K562 (cell line): ENCODE measurements around the gene GLIS1. TPM values are rescaled to one million over a fixed set of nuclear protein-coding genes. Genes with fewer than 3 reads are reported as not detected.

Source experiments
- BCLAF1 ChIP-seq, 2 experiments: fragments of 450-650 bp in 1 of 2; IDR thresholded peaks; 2 replicates each; pipeline ENCODE4 v1.6.1; 2011 to 2017; ENCODE audit warnings: low read depth in 2 of 2, antibody characterized with exemption in 1 of 2, borderline replicate concordance in 1 of 2, low read length in 1 of 2, mild to moderate bottlenecking in 1 of 2, mixed read lengths in 1 of 2; ENCODE audit not compliant: control insufficient read depth in 1 of 2
- ZNF324 ChIP-seq: fragments of 250-450 bp; sonication (Bioruptor Pico); IDR thresholded peaks from 2 replicates; pipeline ENCODE4 v1.4.0; 2020; ENCODE audit warnings: mild to moderate bottlenecking
- polyA plus RNA-seq, 8 experiments: library from polyadenylated mRNA; depleted of rRNA in 4 of 8; stranded (reverse) in 5 of 8; unstranded in 3 of 8; fragments of >200 nt; fragmentation: Nextera tagmentation in 2 of 8; fragmentation: Illumina TruSeq in 1 of 8; extraction: Ambion mirVana in 2 of 8; extraction: Trizol in 1 of 8; gene quantifications; 2 replicates each; pipeline versions ENCODE4 v1.2.1 to v1.2.3, GENCODE V29; 2011 to 2014; ENCODE audit warnings: inconsistent platforms in 1 of 8, missing spikeins in 1 of 8
- total RNA-seq, 7 experiments: library from RNA; depleted of rRNA in 6 of 7; stranded (reverse); fragments of >200 nt in 6 of 7; fragmentation: Illumina TruSeq in 2 of 7; extraction: Trizol in 2 of 7; gene quantifications; 2 replicates each; pipeline versions ENCODE4 v1.2.1 to v1.2.3, GENCODE V29; 2011 to 2021; ENCODE audit warnings: low replicate concordance in 1 of 7
- TF ChIP-seq, protein P1 (sequence below), 2 experiments: fragments of 450-650 bp in 1 of 2; sonication (generic) in 1 of 2; formaldehyde crosslinking in 1 of 2; IDR thresholded peaks; 2 replicates each; pipeline versions ENCODE4 v1.7.1 to v1.9.0; 2016 to 2022; ENCODE audit warnings: inconsistent platforms in 1 of 2, mild to moderate bottlenecking in 1 of 2, missing genetic modification reagents in 1 of 2

The GLIS1 gene
- total and polyA plus RNA-seq, 9 of the 15 experiments (the other 6 are each of a cell fraction or from before 2014, with no cell fraction given), result not detected

DNA sequence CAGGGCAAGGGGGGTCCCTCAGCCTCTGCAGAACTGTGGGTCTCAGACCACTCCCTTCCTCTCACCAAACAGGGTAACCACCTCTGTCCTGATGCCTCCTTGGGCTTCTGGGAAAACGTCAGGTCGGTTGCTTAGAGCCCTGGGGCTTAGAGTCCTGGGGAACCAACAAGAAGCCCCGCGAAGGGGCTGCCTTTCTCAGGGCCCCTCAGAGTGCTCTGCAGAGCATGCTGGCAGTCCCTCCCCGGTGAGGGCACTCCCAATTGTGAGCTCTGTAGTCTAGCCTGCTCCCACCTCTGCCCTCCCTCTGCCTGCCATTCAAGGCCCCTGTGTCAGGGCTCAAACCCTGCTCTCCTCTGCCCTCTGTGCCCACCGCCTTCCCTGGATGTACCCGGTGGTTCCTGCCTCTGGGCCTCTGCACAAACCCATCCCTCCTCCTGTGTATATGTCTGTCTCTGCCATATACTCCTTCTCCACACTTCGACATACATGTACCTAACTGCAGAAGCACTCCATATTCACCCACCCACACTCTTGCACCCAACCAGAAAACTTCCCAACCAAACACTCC lies 187.5 kb downstream of the GLIS1 start (continued):
- TF ChIP-seq, protein P1, sequence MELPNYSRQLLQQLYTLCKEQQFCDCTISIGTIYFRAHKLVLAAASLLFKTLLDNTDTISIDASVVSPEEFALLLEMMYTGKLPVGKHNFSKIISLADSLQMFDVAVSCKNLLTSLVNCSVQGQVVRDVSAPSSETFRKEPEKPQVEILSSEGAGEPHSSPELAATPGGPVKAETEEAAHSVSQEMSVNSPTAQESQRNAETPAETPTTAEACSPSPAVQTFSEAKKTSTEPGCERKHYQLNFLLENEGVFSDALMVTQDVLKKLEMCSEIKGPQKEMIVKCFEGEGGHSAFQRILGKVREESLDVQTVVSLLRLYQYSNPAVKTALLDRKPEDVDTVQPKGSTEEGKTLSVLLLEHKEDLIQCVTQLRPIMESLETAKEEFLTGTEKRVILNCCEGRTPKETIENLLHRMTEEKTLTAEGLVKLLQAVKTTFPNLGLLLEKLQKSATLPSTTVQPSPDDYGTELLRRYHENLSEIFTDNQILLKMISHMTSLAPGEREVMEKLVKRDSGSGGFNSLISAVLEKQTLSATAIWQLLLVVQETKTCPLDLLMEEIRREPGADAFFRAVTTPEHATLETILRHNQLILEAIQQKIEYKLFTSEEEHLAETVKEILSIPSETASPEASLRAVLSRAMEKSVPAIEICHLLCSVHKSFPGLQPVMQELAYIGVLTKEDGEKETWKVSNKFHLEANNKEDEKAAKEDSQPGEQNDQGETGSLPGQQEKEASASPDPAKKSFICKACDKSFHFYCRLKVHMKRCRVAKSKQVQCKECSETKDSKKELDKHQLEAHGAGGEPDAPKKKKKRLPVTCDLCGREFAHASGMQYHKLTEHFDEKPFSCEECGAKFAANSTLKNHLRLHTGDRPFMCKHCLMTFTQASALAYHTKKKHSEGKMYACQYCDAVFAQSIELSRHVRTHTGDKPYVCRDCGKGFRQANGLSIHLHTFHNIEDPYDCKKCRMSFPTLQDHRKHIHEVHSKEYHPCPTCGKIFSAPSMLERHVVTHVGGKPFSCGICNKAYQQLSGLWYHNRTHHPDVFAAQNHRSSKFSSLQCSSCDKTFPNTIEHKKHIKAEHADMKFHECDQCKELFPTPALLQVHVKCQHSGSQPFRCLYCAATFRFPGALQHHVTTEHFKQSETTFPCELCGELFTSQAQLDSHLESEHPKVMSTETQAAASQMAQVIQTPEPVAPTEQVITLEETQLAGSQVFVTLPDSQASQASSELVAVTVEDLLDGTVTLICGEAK (IDR thresholded peaks at IDR 0.05), result no peak
- TF ChIP-seq, protein P1 (CRISPR knock-in tag; IDR thresholded peaks at IDR 0.05), result no peak
- TF ChIP-seq BCLAF1 (IDR thresholded peaks at IDR 0.05; ENCODE audit: borderline replicate concordance in 1 of 2, control insufficient read depth in 1 of 2, low read depth in 2 of 2, low read length in 1 of 2) (no peak), ZNF324 (CRISPR knock-in tag) (no peak)
